NB4 (cell line): Measurements from ENCODE around the gene NPAS3.

ENCODE experiments used
- MYC ChIP-seq: IDR thresholded peaks from 2 replicates; pipeline ENCODE4 v1.6.1; 2011; ENCODE audit warnings: low read depth, low read length
- POLR2A ChIP-seq: IDR thresholded peaks from 2 replicates; pipeline ENCODE4 v1.6.1; 2011; ENCODE audit warnings: mild to moderate bottlenecking; ENCODE audit not compliant: insufficient read length; ENCODE audit errors: extremely low read depth
- TF ChIP-seq, protein P1 (sequence below): IDR thresholded peaks from one replicate; pipeline ENCODE4 v1.5.1; 2012; ENCODE audit warnings: low read depth, low read length

DNA sequence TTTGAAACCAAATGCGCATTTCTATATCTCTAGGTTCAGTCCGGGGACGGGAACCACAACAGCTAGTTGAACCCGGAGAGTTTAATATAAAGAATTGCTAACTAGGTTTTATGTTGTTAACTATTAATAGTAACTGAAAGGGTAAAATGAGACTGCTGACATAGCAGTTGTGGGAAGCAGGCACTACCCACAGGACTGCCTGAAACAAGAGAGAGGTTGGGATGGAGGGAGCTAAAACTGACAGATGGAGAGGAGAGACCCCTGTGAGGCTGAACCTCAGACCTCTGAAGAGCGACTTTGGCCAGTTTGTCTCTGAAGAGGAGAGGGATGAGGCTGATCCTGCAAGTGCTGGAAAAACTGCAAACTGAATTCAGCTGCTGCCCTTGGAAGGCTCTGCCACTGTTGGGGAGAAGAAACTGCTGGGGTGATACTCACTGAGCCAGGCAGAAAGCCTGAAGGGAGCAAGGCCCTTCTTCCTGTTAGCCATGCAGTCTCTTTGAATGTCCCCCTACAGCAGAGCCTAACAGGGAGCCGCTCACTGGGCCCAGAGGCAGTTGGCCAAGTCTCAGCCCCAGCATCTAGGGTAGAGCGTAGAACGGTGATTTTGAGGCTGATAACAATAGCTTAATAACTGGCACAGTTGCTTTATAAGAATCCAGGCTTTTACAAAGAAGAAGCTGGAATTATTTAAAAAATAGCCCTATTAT, 172.2 kb downstream of the NPAS3 start:
- TF ChIP-seq, protein P1, sequence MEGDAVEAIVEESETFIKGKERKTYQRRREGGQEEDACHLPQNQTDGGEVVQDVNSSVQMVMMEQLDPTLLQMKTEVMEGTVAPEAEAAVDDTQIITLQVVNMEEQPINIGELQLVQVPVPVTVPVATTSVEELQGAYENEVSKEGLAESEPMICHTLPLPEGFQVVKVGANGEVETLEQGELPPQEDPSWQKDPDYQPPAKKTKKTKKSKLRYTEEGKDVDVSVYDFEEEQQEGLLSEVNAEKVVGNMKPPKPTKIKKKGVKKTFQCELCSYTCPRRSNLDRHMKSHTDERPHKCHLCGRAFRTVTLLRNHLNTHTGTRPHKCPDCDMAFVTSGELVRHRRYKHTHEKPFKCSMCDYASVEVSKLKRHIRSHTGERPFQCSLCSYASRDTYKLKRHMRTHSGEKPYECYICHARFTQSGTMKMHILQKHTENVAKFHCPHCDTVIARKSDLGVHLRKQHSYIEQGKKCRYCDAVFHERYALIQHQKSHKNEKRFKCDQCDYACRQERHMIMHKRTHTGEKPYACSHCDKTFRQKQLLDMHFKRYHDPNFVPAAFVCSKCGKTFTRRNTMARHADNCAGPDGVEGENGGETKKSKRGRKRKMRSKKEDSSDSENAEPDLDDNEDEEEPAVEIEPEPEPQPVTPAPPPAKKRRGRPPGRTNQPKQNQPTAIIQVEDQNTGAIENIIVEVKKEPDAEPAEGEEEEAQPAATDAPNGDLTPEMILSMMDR: no peak
- TF ChIP-seq POLR2A (no peak), MYC (no peak)
